Right ventricle myocardium inferior (tissue), 1 donor: ENCODE data around the gene C11orf86. TPM values are rescaled to one million over a fixed set of nuclear protein-coding genes. Genes with fewer than 3 reads are reported as not detected.
"Not testable (repeated sequence)": the region's sequence is repeated elsewhere in the genome, so short reads cannot be mapped to it uniquely, and the experiment has no call there.

Source experiments
- ATAC-seq: fragments of 200-7000 bp; cut with Tn5 transposase; one replicate; pipeline ENCODE4 v1.9.1; 2020; ENCODE audit warnings: mild to moderate bottlenecking, moderate library complexity
- DNase-seq: peaks from one replicate; pipeline ENCODE4 v3.0.0; 2021; ENCODE audit errors: missing footprints
- intact Hi-C: fragments of 100-400 bp; cut with DNase I; formaldehyde crosslinking; loops from one replicate; pipeline ENCODE4 v1.11.0; 2022
- long read RNA-seq: library from polyadenylated mRNA; unstranded; transcript quantifications from one replicate; pipeline ENCODE4 v2.0.0, GENCODE V29; 2021
- total RNA-seq: library from RNA; stranded (reverse); fragmentation: NEBNext Ultra II Directional; extraction: Animal tissue kit (Norgen Biotek cat#: 25700); gene quantifications from one replicate; pipeline ENCODE4 v1.2.1, GENCODE V29; 2021
- donor health status: DM: no; HTN: yes; CAD: no; lungs with severe emphysema.

The C11orf86 gene, protein sequence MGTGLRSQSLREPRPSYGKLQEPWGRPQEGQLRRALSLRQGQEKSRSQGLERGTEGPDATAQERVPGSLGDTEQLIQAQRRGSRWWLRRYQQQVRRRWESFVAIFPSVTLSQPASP
- total RNA-seq: not detected
- long read RNA-seq: 0 reads

- ATAC-seq (no peak), DNase-seq (no peak)
- intact Hi-C loops: no loop called here
These were observed at the start of gene C11orf86 for GRCh38 chr11:66974724-66975404. Gene C11orf86 (plus strand): TSS chr11:66975304. CDS start chr11:66975363, 59 bp downstream.

DNA sequence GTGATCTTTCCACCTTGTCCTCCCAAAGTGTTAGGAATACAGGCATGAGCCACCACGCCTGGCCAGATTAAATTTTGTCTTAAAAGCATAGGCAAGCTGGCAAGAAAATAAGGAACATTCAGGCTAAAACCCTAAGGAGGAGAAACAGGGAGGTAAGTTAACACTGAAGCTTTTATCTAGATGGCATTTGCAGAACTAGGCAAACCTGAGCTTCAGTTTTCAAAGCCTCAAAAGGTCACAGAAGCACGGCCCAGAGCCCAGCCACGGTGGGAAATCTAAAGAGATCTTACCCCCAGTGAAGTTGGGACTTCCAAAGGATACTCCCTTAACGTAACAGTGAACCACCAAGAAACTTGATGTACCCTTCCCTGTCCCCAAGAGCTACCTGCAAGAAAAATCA, 45.4 kb upstream of the C11orf86 start:
- intact Hi-C loops: no loop called here
- DNase-seq (no peak), ATAC-seq (no peak)

DNA sequence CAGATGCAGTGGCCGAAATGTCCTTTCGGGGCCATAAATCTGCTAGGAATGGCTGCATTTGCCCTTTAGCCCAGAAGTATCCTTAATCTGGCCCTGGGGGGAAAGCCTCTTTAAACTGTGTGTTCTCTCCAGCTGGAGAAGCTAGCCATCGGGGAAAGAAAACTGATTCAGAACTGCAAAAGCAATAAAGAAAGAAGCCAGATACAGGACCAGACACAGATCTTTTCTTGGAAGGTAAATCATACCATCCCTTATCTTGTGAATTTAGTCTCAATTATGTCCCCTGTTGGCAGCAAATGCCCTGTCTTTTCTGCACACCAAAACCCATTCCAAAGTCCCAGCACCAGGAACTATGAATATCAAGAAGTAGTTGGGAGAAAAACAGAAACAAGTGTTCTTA, 42.6 kb upstream of the C11orf86 start:
- no peak for ATAC-seq
- intact Hi-C loops: no loop called here
- DNase-seq: no peak

GRCh38 chr11:66933531-66933930, 41.6 kb upstream of the C11orf86 start:
- DNase-seq: no peak
- intact Hi-C loops: no loop called here
- no peak for ATAC-seq

DNA sequence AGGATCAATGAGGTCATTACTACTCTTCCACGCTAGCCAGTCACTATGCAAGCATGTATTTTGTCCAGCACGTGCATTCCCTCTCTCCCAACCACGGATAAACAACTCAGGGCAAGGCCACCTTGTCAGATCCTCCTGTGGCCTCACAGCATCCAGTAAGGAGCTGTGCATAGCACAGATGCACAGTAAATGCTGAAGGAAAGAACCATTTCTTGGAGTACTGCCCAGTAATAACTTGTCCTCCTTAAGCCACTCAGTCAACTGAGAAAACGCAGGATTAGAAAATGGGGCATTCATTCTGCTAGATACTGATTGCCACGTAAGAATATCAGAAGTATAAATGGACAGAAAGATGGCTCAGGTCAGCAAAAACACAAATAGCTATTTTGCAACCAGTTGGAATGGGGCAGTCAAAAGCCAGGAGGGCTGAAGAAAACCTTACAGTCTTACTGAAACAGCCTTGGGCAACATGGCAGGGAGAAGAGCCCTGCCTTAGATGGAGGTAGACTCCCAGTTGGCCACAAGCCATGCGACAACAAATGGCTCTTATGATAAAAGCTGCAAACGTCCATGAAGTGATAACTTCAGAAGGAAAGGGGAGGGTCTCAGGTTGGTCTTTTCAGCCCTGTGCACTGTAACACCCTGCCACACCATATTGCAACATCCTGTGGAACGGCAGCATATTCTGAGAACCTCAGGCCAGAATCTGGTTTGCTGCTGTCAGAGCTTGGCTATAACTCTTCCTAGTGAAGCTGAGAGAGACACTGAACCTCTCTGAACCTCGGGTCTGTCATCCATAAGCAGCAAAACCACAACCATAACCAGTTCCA, 39.9 kb upstream of the C11orf86 start:
- intact Hi-C loops: no loop called here
- DNase-seq: no peak
- no peak for ATAC-seq

DNA sequence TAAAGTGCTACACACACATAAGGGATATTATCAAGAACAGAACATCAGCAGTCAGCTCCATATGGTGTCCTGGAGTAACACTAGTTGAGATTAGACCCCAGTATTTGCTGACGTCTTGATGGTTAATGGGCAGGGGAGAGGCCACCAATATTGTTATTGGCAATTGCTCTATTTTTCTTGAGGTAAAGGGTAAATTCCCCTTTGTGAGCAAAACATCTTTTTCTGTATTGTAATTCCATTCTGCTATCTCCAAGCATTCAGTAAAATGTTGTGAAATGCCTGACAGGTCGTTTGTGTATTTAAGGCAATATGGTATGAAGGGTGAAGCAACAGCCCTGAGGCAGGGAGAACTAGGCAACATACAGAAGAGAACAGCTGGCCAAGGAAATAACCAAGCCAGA, 38.8 kb upstream of the C11orf86 start:
- DNase-seq (no peak), ATAC-seq (no peak)
- intact Hi-C loops: no loop called here

DNA sequence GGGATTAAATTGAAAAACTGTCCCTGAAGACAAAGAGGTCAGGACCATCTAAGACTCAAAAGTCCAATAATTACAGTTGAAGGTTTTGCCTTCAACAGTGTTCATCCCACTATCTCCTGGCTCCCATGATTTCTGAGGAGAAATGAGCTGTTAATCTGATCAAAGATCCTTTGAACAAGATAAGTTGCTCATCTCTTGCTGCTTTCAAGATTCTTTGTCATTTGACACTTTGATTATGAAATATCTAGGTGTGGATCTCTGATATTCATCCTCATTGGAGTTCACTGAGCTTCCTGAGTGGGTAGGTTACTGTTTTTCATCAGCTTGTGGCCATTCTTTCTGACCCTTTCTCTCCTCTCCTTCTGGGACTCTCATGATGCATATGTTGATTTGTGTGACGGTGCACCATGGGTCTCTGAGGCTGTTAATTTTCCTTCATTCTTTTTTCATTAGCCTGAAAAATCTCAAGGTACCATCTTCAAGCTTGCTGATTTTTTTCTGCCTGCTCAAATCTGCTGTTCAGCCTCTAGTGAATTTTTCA, 37.8 kb upstream of the C11orf86 start:
- ATAC-seq (no peak), DNase-seq (no peak)
- intact Hi-C loops: no loop called here

- ATAC-seq (no peak), DNase-seq (no peak)
- intact Hi-C loops: no loop called here
These were observed 36.4 kb upstream of the C11orf86 start for GRCh38 chr11:66938582-66939135.

DNA sequence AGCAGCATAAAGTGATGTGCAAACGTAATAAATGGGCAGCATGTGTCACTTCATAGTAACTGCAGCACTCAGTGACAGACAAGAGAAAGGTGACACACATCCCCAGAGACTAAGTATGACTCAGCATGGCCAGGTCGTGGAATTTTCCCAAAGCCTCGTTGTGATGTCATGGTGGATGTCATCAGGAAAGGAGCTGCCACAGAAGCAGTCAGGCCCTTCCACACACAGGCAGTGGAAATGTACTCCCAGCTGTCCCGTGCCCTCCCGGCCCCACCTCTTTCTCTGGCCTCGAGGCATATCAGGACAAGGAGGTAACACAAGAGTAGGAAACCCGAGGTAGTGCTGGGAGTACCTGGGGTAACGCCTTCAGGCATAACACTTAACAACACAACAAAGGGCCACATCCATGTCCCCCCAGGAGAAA, 25.0 kb upstream of the C11orf86 start:
- intact Hi-C loops: no loop called here
- DNase-seq: no peak
- no peak for ATAC-seq

DNA sequence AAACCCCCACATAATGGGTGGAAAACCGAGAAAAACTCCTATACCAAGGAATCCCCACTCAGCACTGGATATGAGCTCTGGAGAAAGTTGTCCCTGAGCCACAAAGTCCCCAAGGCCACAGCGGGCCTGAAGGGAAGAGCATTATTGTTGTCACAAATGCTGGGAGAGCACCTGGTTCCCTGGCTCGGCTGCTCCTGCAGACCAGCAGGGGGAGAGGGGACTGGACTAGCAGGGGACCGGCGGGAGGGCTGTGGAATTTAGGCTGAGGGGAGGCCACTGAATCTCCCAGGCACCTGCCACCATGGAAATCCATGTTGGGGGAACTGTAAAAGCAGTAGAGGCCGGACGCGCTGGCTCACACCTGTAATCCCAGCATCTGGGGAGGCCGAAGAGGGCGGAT, 24.0 kb upstream of the C11orf86 start:
- intact Hi-C loops: no loop called here
- no peak for ATAC-seq
- DNase-seq: no peak

GRCh38 chr11:66951927-66952337, 23.2 kb upstream of the C11orf86 start:
- ATAC-seq: no peak

DNA sequence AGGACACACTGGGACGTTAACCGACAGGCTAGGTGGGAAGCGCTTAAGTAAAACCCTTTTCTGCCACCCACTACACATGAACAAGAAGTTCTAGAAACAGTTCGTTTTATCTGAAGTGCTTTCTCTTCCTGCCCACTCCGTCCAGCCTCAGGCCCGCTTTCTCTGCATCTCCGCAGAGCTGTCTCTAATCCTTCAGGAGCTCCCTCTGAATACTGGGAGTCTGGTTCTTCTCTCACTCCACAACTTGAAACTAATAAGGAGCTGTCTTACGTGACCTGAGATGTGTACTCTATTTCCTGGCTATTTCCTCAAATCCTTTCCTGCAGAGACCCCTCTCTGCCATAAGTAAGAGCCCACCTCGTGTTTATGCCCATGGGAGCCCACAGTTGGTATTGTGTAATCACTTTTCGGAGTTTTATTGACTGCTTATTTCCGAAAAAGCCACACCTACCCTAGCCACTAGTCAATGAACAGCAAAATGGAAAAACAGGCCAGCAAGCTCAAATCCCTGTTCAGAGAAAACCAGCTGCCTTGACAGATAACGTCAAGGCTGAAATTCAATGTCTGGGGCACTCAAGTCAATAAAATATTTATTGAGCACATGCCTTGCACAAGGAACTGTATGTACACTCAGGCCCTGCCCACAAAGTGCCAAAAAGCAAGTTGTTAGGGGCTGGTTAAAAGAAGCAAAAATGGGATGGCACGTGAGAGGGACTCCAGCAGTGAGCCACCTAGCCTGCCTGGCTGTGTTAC, 21.8 kb upstream of the C11orf86 start:
- DNase-seq: no peak
- intact Hi-C loops: no loop called here
- ATAC-seq: no peak

More at GRCh38 chr11:66951927-66952337, 23.2 kb upstream of the C11orf86 start:
- intact Hi-C loops: no loop called here
- DNase-seq: no peak

- DNase-seq (no peak), ATAC-seq (no peak)
- intact Hi-C loops: loop anchor here (5.0 kb wide), 1 partner anchor 99 kb away; the partner anchor contains the start of gene LRFN4
These were observed 18.3 kb upstream of the C11orf86 start for GRCh38 chr11:66956689-66957290.

- ATAC-seq: peak; percentile 43
- DNase-seq: no peak
- intact Hi-C loops: loop anchor here (5.0 kb wide), 1 partner anchor 101 kb away; the partner anchor contains the start of gene LRFN4
These were observed 17.2 kb upstream of the C11orf86 start for GRCh38 chr11:66957971-66958231.

- ATAC-seq (peak; percentile 100), DNase-seq (peak; percentile 100)
- intact Hi-C loops: loop anchor here (5.0 kb wide), 1 partner anchor 101 kb away; the partner anchor contains the start of gene LRFN4
These were observed 16.7 kb upstream of the C11orf86 start, which contains the start of gene PC for GRCh38 chr11:66958232-66958955. Gene PC (minus strand): TSS chr11:66958383. CDS start chr11:66872159, 86,224 bp downstream.

DNA sequence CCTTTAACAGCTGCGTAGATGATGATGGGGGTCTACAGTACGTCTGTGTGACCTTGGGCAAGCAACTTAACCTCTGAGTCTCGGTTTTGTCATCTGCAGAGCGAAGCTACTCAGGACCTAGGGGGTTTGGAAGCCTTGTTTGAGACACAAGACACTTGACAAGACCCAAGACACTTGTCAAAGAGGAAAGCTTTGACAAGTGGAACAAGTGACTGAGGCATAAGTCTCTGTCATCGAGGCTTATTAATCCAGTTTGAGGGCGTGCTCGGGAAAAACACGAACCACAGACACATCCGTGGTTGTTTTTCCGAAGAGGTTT, 16.2 kb upstream of the C11orf86 start:
- ATAC-seq (no peak), DNase-seq (no peak)
- intact Hi-C loops: loop anchor here (5.0 kb wide), 1 partner anchor 102 kb away; the partner anchor contains the start of gene LRFN4

DNA sequence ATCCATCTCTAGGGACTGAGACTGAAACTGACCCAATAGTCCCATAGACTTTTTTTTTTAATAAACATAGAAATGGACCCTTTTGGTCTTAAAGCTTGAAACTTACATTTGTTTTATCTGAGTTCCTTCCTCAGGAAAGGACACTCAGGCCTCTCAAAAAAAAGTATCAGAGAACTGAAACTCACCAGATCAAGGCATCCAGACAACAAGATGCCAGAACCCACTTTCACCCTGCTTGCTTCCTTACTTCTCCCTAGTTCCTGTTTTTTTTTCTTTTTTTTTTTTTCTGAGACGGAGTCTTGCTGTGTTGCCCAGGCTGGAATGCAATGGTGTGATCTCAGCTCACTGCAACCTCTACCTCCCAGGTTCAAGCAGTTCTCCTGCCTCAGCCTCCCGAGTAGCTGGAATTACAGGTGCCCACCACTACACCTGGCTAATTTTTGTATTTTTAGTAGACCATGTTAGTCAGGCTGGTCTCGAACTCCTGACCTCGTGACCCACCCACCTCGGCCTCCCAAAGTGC, 13.4 kb upstream of the C11orf86 start:
- intact Hi-C loops, DNase-seq, ATAC-seq: not testable (repeated sequence)
